GM18873 (cell line): ENCODE data around the gene IMPA2.

Experiments used
- ATAC-seq: cut with Tn5 transposase; IDR thresholded peaks from one replicate; pipeline ENCODE4 v1.9.1; 2021; ENCODE audit warnings: mild to moderate bottlenecking, moderate library complexity, moderate number of reproducible peaks; ENCODE audit not compliant: unreplicated experiment, low FRiP score

The IMPA2 gene

GRCh38 chr18:12041561-12041960 is 60.3 kb downstream of the IMPA2 start:
- no peak for ATAC-seq

GRCh38 chr18:12043811-12044210 is 62.5 kb downstream of the IMPA2 start:
- no peak for ATAC-seq

GRCh38 chr18:12044591-12044990 is 63.3 kb downstream of the IMPA2 start:
- ATAC-seq, result no peak

- no peak for ATAC-seq
Observed at GRCh38 chr18:12046046-12046750, 64.9 kb downstream of the IMPA2 start.

GRCh38 chr18:12046751-12047335 is 65.5 kb downstream of the IMPA2 start:
- no peak for ATAC-seq

- no peak for ATAC-seq
Observed at GRCh38 chr18:12048010-12048826, 66.9 kb downstream of the IMPA2 start.

GRCh38 chr18:12048827-12049175 is 67.5 kb downstream of the IMPA2 start:
- no peak for ATAC-seq

- peak; percentile 83 for ATAC-seq
Observed at GRCh38 chr18:12049978-12050811, 68.9 kb downstream of the IMPA2 start.

- no peak for ATAC-seq
Observed at GRCh38 chr18:12052866-12053265, 71.6 kb downstream of the IMPA2 start.

- ATAC-seq, result no peak
Observed at GRCh38 chr18:12053289-12053688, 72.0 kb downstream of the IMPA2 start.

- ATAC-seq, result no peak
Observed at GRCh38 chr18:12056034-12056883, 75.0 kb downstream of the IMPA2 start.

GRCh38 chr18:12056884-12057402 is 75.6 kb downstream of the IMPA2 start:
- no peak for ATAC-seq

GRCh38 chr18:12057419-12058039 is 76.2 kb downstream of the IMPA2 start:
- ATAC-seq, result no peak

GRCh38 chr18:12059334-12060181 is 78.3 kb downstream of the IMPA2 start:
- ATAC-seq, result no peak

- ATAC-seq, result no peak
Observed at GRCh38 chr18:12060182-12060870, 79.0 kb downstream of the IMPA2 start.

GRCh38 chr18:12061685-12062084 is 80.4 kb downstream of the IMPA2 start:
- ATAC-seq, result no peak

GRCh38 chr18:12062974-12063373 is 81.7 kb downstream of the IMPA2 start:
- no peak for ATAC-seq
